Measurements from ENCODE around the gene OPA3.

The OPA3 gene

DNA sequence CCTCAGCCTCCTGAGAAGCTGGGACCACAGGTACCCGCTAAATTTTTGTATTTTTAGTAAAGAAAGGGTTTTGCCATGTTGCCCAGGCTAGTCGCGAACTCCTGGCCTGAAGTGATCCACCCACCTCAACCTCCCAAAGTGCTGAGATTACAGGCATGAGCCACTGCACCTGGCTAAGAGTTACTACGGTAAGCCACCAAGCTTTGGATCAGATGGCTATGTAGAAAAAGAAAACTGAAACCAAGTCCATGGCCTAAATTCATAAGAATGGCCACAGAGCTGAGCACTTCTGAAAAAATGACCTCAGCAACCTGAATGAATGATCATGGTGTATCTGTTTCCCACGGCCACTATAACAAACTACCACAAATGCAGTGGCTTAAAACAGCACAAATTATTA lies 9.4 kb downstream of the OPA3 start:
- Histone ChIP-seq H3K4me2 (peak overlapping the region; percentile 44; the same call in 1 of the 2 replicates), H3K79me2 (ENCODE audit: insufficient read depth, low read depth) (peaks cover 28% of the 10 kb centered on the region; the same call in 1 of the 2 replicates), H3K9ac (peak overlapping the region; percentile 15; the same call in 1 of the 2 replicates)

GRCh38 chr19:45574526-45574925 lies 10.1 kb downstream of the OPA3 start:
- no peaks in the 10 kb centered on the region; the same call in 1 of the 2 replicates for H3K36me3 ChIP-seq (ENCODE audit: insufficient read depth)
- H3K4me1 ChIP-seq (ENCODE audit: low read depth, poor library complexity, severe bottlenecking) = peaks cover 59% of the 10 kb centered on the region
- TF ChIP-seq, protein P1, sequence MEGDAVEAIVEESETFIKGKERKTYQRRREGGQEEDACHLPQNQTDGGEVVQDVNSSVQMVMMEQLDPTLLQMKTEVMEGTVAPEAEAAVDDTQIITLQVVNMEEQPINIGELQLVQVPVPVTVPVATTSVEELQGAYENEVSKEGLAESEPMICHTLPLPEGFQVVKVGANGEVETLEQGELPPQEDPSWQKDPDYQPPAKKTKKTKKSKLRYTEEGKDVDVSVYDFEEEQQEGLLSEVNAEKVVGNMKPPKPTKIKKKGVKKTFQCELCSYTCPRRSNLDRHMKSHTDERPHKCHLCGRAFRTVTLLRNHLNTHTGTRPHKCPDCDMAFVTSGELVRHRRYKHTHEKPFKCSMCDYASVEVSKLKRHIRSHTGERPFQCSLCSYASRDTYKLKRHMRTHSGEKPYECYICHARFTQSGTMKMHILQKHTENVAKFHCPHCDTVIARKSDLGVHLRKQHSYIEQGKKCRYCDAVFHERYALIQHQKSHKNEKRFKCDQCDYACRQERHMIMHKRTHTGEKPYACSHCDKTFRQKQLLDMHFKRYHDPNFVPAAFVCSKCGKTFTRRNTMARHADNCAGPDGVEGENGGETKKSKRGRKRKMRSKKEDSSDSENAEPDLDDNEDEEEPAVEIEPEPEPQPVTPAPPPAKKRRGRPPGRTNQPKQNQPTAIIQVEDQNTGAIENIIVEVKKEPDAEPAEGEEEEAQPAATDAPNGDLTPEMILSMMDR (conservative IDR thresholded peaks at IDR 0.05; ENCODE audit: low read depth, low read length) = no peak
- no peaks in the 10 kb centered on the region for H3K27me3 ChIP-seq (ENCODE audit: insufficient read depth, low read depth)
- H2AFZ ChIP-seq (ENCODE audit: low read depth) = no peak overlapping the region
- H3K4me2 ChIP-seq = peak overlapping the region; percentile 44; the same call in 1 of the 2 replicates
- H3K27ac ChIP-seq = peak overlapping the region; percentile 68
- H3K79me2 ChIP-seq (ENCODE audit: insufficient read depth, low read depth) = peaks cover 28% of the 10 kb centered on the region; the same call in 1 of the 2 replicates
- H4K20me1 ChIP-seq (ENCODE audit: insufficient read depth) = no peaks in the 10 kb centered on the region
- H3K4me3 ChIP-seq (IDR thresholded peaks at IDR 0.05; ENCODE audit: insufficient read depth, low read depth, low read length) = no peak overlapping the region
- H3K9ac ChIP-seq = peak overlapping the region; percentile 15; the same call in 1 of the 2 replicates

More for the DNA sequence above, 9.4 kb downstream of the OPA3 start:
- no peak overlapping the region for H3K4me3 ChIP-seq (IDR thresholded peaks at IDR 0.05; ENCODE audit: insufficient read depth, low read depth, low read length)
- TF ChIP-seq, protein P1 (conservative IDR thresholded peaks at IDR 0.05; ENCODE audit: low read depth, low read length) = no peak
- H3K27ac ChIP-seq = peak overlapping the region; percentile 68
- peaks cover 62% of the 10 kb centered on the region for H3K4me1 ChIP-seq (ENCODE audit: low read depth, poor library complexity, severe bottlenecking)
- H3K27me3 ChIP-seq (ENCODE audit: insufficient read depth, low read depth) = no peaks in the 10 kb centered on the region
- no peaks in the 10 kb centered on the region for H4K20me1 ChIP-seq (ENCODE audit: insufficient read depth)
- no peak overlapping the region for H2AFZ ChIP-seq (ENCODE audit: low read depth)
- no peaks in the 10 kb centered on the region; the same call in 1 of the 2 replicates for H3K36me3 ChIP-seq (ENCODE audit: insufficient read depth)

DNA sequence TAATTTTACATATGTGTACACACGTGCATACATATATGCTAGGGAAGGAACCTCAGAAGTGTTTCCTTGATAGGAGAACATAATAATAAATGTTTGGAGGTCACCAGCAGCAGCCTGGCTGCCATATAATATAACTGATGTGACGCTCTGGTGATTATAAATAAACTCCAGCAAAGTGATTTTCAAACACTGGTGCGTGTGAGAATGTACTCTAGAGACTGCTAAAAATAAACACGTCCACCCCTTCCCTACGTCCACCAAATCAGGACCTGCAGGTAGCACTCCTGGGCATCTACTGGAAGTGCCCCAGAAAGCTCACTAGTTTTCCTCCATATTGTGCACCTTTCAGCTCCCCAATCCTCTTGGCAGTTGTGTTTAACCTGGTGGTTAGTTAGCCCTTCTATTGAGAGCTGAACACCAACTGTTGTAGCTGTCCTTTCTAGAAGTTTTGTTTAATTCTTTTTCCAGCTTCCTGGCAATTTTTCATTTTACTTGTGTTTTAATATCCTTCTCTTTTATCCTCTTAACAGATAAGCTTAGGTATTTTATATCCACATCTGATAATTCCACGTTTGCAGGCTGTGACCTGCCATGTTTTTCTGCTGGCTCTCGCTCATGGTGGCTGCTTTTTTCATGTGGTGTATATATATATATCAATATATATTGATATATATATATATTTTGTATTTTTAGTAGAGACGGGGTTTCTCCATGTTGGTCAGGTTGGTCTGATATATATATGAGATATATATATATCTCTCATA lies 13.0 kb downstream of the OPA3 start:
- Histone ChIP-seq H3K79me2 (ENCODE audit: insufficient read depth, low read depth) (peaks cover 22% of the 10 kb centered on the region; the same call in 1 of the 2 replicates), H3K36me3 (ENCODE audit: insufficient read depth) (no peaks in the 10 kb centered on the region; the same call in 1 of the 2 replicates), H3K27me3 (ENCODE audit: insufficient read depth, low read depth) (no peaks in the 10 kb centered on the region), H3K4me1 (ENCODE audit: low read depth, poor library complexity, severe bottlenecking) (peaks cover 33% of the 10 kb centered on the region), H3K4me2 (no peak overlapping the region), H3K9ac (no peak overlapping the region), H4K20me1 (ENCODE audit: insufficient read depth) (no peaks in the 10 kb centered on the region), H3K27ac (no peak overlapping the region), H2AFZ (ENCODE audit: low read depth) (no peak overlapping the region), H3K4me3 (IDR thresholded peaks at IDR 0.05; ENCODE audit: insufficient read depth, low read depth, low read length) (no peak overlapping the region)
- TF ChIP-seq, protein P1 (conservative IDR thresholded peaks at IDR 0.05; ENCODE audit: low read depth, low read length) = no peak

- H3K4me3 ChIP-seq (IDR thresholded peaks at IDR 0.05; ENCODE audit: insufficient read depth, low read depth, low read length) = no peak overlapping the region
- TF ChIP-seq, protein P1 (conservative IDR thresholded peaks at IDR 0.05; ENCODE audit: low read depth, low read length) = peak; percentile 66
Measured at GRCh38 chr19:45569619-45570421, 14.8 kb downstream of the OPA3 start.

More at GRCh38 chr19:45569619-45570421, 14.8 kb downstream of the OPA3 start:
- Histone ChIP-seq H3K9ac (no peak overlapping the region), H3K4me2 (no peak overlapping the region), H2AFZ (ENCODE audit: low read depth) (no peak overlapping the region), H3K27ac (no peak overlapping the region), H3K4me1 (ENCODE audit: low read depth, poor library complexity, severe bottlenecking) (peaks cover 16% of the 10 kb centered on the region), H3K36me3 (ENCODE audit: insufficient read depth) (no peaks in the 10 kb centered on the region; the same call in 1 of the 2 replicates), H3K27me3 (ENCODE audit: insufficient read depth, low read depth) (no peaks in the 10 kb centered on the region), H4K20me1 (ENCODE audit: insufficient read depth) (no peaks in the 10 kb centered on the region), H3K79me2 (ENCODE audit: insufficient read depth, low read depth) (peaks cover 22% of the 10 kb centered on the region; the same call in 1 of the 2 replicates)
